Activated CD4-positive, alpha-beta T cell treated with anti-CD3 and anti-CD28 coated beads, Interleukin-2, amount 50 U/mL, for 4 hours (primary cell): ENCODE data around the gene IFI30.

Experiments used
- DNase-seq, 2 experiments: peaks; one replicate each; pipeline ENCODE4 v3.0.0-alpha.2; 2020

Gene IFI30

GRCh38 chr19:18171605-18172327 lies 1.8 kb upstream of the IFI30 start:
- DNase-seq = no peak

- no peak for DNase-seq
Measured at GRCh38 chr19:18172331-18173053, 1.1 kb upstream of the IFI30 start.

- DNase-seq = no peak
Measured at GRCh38 chr19:18173054-18173571, 500 bp upstream of the IFI30 start.

GRCh38 chr19:18174983-18175382 lies 1.4 kb downstream of the IFI30 start:
- DNase-seq = no peak

GRCh38 chr19:18176367-18177310 lies 3.0 kb downstream of the IFI30 start:
- no peak for DNase-seq

- no peak for DNase-seq
Measured at GRCh38 chr19:18179957-18180356, 6.3 kb downstream of the IFI30 start.

GRCh38 chr19:18183529-18183928 lies 9.9 kb downstream of the IFI30 start:
- DNase-seq = no peak

- no peak for DNase-seq
Measured at GRCh38 chr19:18185538-18185937, 11.9 kb downstream of the IFI30 start.

- no peak for DNase-seq
Measured at GRCh38 chr19:18190278-18190677, 16.7 kb downstream of the IFI30 start.

- DNase-seq = no peak
Measured at GRCh38 chr19:18191640-18192062, 18.0 kb downstream of the IFI30 start.

GRCh38 chr19:18192673-18193387 lies 19.2 kb downstream of the IFI30 start, which contains the start of gene MPV17L2:
MPV17L2 (plus strand) TSS chr19:18193218; CDS start chr19:18193282, 64 bp downstream.
- DNase-seq = peak; percentile 97 to 98

- DNase-seq = no peak
Measured at GRCh38 chr19:18193388-18194180, 20.0 kb downstream of the IFI30 start.

- no peak for DNase-seq
Measured at GRCh38 chr19:18194181-18194530, 20.5 kb downstream of the IFI30 start.

GRCh38 chr19:18194554-18195238 lies 21.1 kb downstream of the IFI30 start:
- no peak for DNase-seq

GRCh38 chr19:18196511-18196845 lies 22.9 kb downstream of the IFI30 start:
- no peak for DNase-seq

GRCh38 chr19:18197306-18197705 lies 23.7 kb downstream of the IFI30 start:
- DNase-seq = no peak

GRCh38 chr19:18197941-18198340 lies 24.3 kb downstream of the IFI30 start:
- DNase-seq = no peak

- no peak for DNase-seq
Measured at GRCh38 chr19:18198374-18198773, 24.8 kb downstream of the IFI30 start.

GRCh38 chr19:18202397-18202777 lies 28.8 kb downstream of the IFI30 start:
- no peak for DNase-seq

GRCh38 chr19:18202778-18203407 lies 29.3 kb downstream of the IFI30 start:
- peak in 1 of 2 experiments; percentile 17 for DNase-seq
